Left cardiac atrium (tissue), 4 donors: ENCODE measurements around the gene CASK. TPM values are rescaled to one million over a fixed set of nuclear protein-coding genes. Genes with fewer than 3 reads are reported as not detected.

ENCODE experiments used
- ATAC-seq, 2 donors: fragments of 200-7000 bp; cut with Tn5 transposase; one replicate each; pipeline ENCODE4 v1.9.1; 2020; ENCODE audit warnings: mild to moderate bottlenecking in 2 of 2, moderate library complexity in 2 of 2
- DNase-seq: peaks from one replicate; pipeline ENCODE4 v3.0.0-alpha.2; 2020
- intact Hi-C, 2 donors: fragments of 100-400 bp; cut with DNase I; formaldehyde crosslinking; loops; one replicate each; pipeline versions ENCODE4 v1.14.1 to v1.15.1; 2022 to 2023
- total RNA-seq, 2 donors: library from RNA; stranded (reverse); fragmentation: NEBNext Ultra II Directional; extraction: Animal tissue kit (Norgen Biotek cat#: 25700); gene quantifications; one replicate each; pipeline ENCODE4 v1.2.1, GENCODE V29; 2021
- donor health status: DM: no; HTN: yes; CAD: no.
- donor health status: DM: no; HTN: yes; CAD: no; lungs with severe emphysema.
- donor health status: DM: yes; HTN: yes; CAD: no.
- donor health status: Dilated cardiomyopathy.

The CASK gene
- total RNA-seq, 2 donors from 2014 or later, result 15.0 to 23.2 TPM

DNA sequence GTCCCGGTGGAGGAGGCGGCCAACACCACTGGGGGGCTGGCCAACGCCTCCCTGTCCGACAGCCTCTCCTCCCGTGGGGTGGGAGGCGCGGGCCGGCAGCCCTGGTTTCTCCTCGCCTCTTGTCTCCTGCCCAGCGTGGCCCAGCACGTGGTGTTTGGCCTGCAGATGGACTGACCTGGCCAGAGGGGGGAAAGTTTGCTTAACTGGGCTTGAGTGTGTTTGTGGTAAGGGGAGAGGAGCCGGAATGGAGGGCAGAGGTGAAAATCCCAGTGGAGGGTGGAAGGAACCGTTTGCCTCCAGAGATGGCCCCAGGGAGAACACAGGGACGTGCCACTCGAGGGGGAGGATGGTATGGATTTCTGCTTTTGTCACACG, 448.6 kb downstream of the CASK start:
- intact Hi-C loops, result no loop called here
- no peak for DNase-seq
- ATAC-seq, result no peak

DNA sequence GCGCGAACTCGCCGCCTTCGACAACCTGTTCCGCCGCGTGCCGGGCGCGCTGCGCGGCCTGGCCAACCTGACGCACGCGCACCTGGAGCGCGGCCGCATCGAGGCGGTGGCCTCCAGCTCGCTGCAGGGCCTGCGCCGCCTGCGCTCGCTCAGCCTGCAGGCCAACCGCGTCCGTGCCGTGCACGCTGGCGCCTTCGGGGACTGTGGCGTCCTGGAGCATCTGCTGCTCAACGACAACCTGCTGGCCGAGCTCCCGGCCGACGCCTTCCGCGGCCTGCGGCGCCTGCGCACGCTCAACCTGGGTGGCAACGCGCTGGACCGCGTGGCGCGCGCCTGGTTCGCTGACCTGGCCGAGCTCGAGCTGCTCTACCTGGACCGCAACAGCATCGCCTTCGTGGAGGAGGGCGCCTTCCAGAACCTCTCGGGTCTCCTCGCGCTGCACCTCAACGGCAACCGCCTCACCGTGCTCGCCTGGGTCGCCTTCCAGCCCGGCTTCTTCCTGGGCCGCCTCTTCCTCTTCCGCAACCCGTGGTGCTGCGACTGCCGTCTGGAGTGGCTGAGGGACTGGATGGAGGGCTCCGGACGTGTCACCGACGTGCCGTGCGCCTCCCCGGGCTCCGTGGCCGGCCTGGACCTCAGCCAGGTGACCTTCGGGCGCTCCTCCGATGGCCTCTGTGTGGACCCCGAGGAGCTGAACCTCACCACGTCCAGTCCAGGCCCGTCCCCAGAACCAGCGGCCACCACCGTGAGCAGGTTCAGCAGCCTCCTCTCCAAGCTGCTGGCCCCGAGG, 449.2 kb downstream of the CASK start:
- intact Hi-C loops, result no loop called here
- DNase-seq (no peak), ATAC-seq (no peak)

DNA sequence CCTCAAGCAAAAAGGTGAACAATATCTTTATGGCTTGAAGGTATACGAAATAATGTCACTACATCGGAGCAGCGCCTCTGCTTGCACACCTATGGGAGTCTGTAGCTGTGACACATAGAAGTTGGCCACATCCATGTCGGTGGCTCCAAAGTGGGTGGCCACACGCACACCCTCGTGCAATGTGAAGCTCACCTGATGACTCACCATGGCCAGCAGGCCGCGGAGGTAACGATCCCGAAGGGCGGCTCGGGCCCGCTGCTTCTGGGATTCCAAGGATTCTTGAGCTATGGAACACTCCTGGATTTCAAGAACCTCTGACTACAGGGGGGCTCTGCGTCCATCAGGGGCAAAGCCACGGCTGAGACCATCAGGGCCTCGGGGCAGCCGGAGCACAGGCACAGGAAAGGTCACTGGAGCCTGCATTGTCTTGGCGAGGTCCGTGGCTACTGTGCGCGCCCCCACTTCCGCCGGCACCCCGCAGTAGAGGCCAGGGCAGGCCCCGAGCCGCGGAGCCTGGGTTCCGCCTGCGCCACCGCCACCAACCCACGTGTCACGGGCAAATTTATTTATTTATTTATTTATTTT, 451.0 kb downstream of the CASK start:
- intact Hi-C loops, result no loop called here
- ATAC-seq (no peak), DNase-seq (no peak)

DNA sequence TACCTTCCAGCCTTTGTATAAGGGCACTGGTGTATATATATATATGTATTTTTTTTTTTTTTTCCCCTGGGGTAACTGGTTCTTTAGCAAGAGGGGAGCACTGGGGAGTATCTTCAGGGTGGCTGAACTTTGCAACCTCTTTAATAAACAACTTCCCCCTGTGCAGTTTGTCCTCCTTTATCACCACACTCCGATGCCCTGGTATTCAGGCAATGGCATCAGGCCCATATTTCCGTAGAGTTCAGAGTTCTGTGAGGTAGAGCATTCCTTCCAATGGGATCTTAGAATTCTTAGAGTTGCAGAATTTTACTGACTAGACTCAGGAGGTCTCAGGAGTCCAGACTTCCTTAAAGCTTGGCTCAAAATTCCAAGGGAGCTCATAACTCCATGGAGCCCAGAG, 451.6 kb downstream of the CASK start:
- DNase-seq (no peak), ATAC-seq (no peak)
- intact Hi-C loops, result no loop called here

DNA sequence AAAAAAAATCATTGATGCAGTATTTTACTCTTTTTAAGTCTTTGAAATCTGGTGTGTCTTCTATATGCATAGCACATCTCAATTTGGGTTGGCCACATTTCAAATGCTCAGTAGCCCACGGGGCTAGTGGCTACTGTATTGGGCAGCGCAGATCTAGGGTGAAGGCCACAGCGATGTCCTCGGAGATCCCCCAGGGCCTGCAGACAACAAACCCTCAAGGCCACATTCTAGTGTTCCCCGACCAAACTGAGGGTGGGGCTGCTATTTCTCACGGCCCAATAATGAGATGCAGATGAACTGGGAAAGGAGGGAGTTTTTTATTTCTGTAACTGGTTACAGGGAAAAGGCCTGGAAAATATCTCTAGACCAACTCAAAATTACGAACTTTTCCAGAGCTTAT, 452.6 kb downstream of the CASK start:
- DNase-seq (no peak), ATAC-seq (no peak)
- intact Hi-C loops, result no loop called here

DNA sequence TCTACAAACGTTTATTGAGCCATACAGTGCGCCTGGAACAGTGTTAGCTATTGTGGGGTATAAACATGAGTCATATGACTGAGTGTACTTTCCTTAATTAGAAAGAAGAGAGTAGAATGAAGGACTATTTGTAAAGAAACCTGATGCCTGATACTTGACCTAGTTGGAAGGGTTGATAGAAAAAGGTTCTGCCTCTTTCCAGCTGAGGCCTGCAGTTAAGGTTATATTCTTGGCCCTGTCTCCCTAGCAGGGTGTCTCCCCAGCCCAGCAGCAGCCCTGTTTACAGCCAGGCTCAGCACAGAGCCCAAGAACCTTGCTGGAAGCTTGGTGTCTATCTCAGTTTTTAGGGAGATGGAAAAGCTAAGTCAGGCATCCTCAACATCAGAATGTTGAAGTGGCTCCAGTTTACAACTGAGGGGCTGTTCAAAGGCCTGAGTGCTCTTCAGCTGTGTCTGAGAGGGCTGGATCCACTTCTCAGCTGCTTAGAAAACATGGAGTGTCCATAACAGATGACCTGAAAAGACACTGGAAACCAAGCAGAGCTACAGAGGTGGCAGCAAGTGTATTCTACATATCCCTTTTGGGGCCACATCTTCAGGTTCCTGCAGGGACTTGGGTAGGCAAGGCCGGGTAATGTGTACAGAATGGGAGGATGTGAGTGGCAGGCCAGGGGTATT, 454.6 kb downstream of the CASK start:
- DNase-seq, result no peak
- intact Hi-C loops, result no loop called here
- ATAC-seq, result peak; percentile 82 to 91

Other genes starting within 250 kb of the CASK start
- gene GPR34, start 234.6 kb downstream of the CASK start, total RNA-seq, result 10 to 100 TPM; 11.4 to 22.0 TPM
- under 1 TPM in 1 of 2 donors, not detected in 1; 0.53 TPM for gene GPR82, start 199.4 kb downstream of the CASK start, total RNA-seq